Right cardiac atrium (tissue), 5 donors: ENCODE results near the gene OR8B8. TPM values are rescaled to one million over a fixed set of nuclear protein-coding genes. Genes with fewer than 3 reads are reported as not detected.
A peak's percentile ranks its signal among the peaks of the same experiment; 100 is the strongest.

Experiments used
- ATAC-seq, 2 donors: fragments of 200-7000 bp; cut with Tn5 transposase; one replicate each; pipeline versions ENCODE4 v1.8.0 to v1.9.1; 2020; ENCODE audit warnings: moderate library complexity in 2 of 2, mild to moderate bottlenecking in 1 of 2
- DNase-seq, 3 donors: peaks; one replicate each; pipeline ENCODE4 v3.0.0-alpha.2; 2020
- H3K27ac ChIP-seq: one replicate; pipeline ENCODE4 v1.5.1; 2013; ENCODE audit warnings: mild to moderate bottlenecking, low read length, control low read depth, moderate library complexity
- H3K27me3 ChIP-seq: one replicate; pipeline ENCODE4 v1.6.1; 2013; ENCODE audit not compliant: control insufficient read depth, insufficient read depth
- H3K4me1 ChIP-seq: one replicate; pipeline ENCODE4 v1.6.1; 2013; ENCODE audit warnings: low read length; ENCODE audit not compliant: control insufficient read depth, insufficient read depth
- H3K4me3 ChIP-seq: one replicate; pipeline ENCODE4 v1.5.1; 2013; ENCODE audit warnings: low read length, control low read depth
- H3K9me3 ChIP-seq: one replicate; pipeline ENCODE4 v1.6.1; 2013; ENCODE audit warnings: low read length; ENCODE audit not compliant: control insufficient read depth
- WGBS: extraction: QIAGEN DNeasy Blood & Tissue Kit; methylation state at CpG from one replicate; pipeline ENCODE4 v1.1.7; 2013; 5-methylcytosine and 5-hydroxymethylcytosine counted together
- intact Hi-C, 4 donors: fragments of 100-400 bp; cut with DNase I; formaldehyde crosslinking; loops; one replicate each; pipeline versions ENCODE4 v1.11.0 to v1.14.0; 2022 to 2023
- long read RNA-seq, 4 donors: library from polyadenylated mRNA; unstranded; transcript quantifications; one replicate each; pipeline ENCODE4 v2.0.0, GENCODE V29; 2020 to 2021
- polyA plus RNA-seq: library from polyadenylated mRNA; stranded (reverse); fragments of 200-250 nt; gene quantifications from one replicate; pipeline ENCODE4 v1.2.3, GENCODE V29; 2013
- total RNA-seq, 4 donors: library from RNA; stranded (reverse); fragmentation: NEBNext Ultra II Directional; extraction: Animal tissue kit (Norgen Biotek cat#: 25700); gene quantifications; one replicate each; pipeline ENCODE4 v1.2.1, GENCODE V29; 2021
- donor health status: healthy with polysubstance abuse.
- donor health status: DM: no; HTN: yes; CAD: no.
- donor health status: DM: no; HTN: no; CAD: no.
- donor health status: DM: no; HTN: yes; CAD: no; lungs with severe emphysema.
- donor health status: DM: yes; HTN: yes; CAD: no.

The OR8B8 gene, protein sequence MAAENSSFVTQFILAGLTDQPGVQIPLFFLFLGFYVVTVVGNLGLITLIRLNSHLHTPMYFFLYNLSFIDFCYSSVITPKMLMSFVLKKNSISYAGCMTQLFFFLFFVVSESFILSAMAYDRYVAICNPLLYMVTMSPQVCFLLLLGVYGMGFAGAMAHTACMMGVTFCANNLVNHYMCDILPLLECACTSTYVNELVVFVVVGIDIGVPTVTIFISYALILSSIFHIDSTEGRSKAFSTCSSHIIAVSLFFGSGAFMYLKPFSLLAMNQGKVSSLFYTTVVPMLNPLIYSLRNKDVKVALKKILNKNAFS
- total RNA-seq, result under 1 TPM in 2 of 4 donors, not detected in 2; 0.06 to 0.20 TPM
- not detected for polyA plus RNA-seq
- long read RNA-seq, donor 1, result 0 reads
- long read RNA-seq, donor 2, result 0 reads
- long read RNA-seq, donor 3, result 0 reads
- long read RNA-seq, donor 4, result 0 reads

GRCh38 chr11:124445646-124446150 is at the start of gene OR8B8:
Gene OR8B8 (minus strand): TSS chr11:124445696. CDS start chr11:124441085, 4,611 bp downstream.
- no peak within 1 kb of the TSS for H3K4me3 ChIP-seq
- intact Hi-C loops, result no loop called here

DNA sequence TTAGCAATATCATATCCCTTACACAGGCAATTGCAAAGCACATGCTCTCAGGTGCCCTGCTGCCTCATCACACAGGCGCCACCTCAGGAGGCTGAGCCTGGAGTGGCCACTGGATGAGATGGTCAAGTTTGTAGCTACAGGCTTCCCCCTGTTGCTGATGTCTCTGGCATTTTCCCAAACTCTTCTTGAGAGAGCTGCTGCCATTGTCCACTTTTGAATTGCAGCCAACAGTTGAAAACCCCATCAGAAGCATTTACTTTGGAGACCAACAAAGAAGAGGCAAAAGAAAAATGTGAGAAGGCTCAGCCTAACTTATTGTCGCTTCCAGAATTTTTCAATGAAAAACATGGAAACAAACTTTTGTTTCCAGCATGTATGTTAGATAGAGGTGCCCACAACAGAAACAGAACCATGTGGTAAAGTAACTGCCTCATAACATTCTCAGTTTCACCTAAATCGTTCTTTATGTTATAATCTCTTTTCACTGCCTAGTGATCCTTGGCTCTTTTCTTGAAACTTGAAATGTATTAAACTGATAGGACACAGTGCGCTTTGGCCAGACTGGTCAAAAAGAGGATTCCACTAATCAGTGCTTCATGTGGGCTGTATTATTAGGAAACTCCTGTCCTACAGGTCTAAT is 47.6 kb upstream of the OR8B8 start:
- WGBS, result 75% methylated on average over 4 of the region's 4 CpGs
- no peak for ATAC-seq
- H3K27ac ChIP-seq, result no peak overlapping the region

More at GRCh38 chr11:124445646-124446150, at the start of gene OR8B8:
- no peaks in the 10 kb centered on the region for H3K4me1 ChIP-seq
- ATAC-seq (no peak), DNase-seq (no peak)
- H3K9me3 ChIP-seq, result no peaks in the 10 kb centered on the region
- H3K27me3 ChIP-seq, result no peaks in the 10 kb centered on the region
- H3K27ac ChIP-seq, result no peak within 1 kb of the TSS
- WGBS, result 97% methylated on average over 1 of the region's 1 CpG

DNA sequence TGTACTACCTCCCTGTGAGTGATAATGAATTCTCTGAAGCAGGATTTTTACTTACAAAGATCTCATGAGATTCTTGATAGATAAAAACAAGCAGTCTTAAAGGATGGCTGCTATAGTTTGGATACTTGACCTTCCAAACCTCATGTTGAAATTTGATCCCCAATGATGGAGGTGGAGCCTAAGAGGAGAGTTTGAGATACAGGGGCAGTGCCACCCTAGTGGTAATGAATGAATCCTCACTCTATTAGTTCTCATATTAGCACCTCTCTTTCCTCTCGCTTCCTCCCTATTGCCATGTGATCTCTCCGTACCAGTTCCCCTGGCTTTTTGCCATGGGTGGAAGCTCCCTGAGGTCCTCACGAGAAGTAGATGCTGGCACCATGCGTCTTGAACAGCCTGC is 37.9 kb upstream of the OR8B8 start:
- Histone ChIP-seq H3K27me3 (no peaks in the 10 kb centered on the region), H3K27ac (no peak overlapping the region), H3K4me3 (no peak overlapping the region), H3K4me1 (no peaks in the 10 kb centered on the region), H3K9me3 (no peaks in the 10 kb centered on the region)
- intact Hi-C loops, result no loop called here
- 50% methylated on average over 4 of the region's 4 CpGs for WGBS
- DNase-seq, result peak in 1 of 3 donors; percentile 25
- no peak for ATAC-seq

More for the DNA sequence above, 47.6 kb upstream of the OR8B8 start:
- H3K27me3 ChIP-seq, result no peaks in the 10 kb centered on the region
- intact Hi-C loops, result no loop called here
- DNase-seq, result no peak
- H3K4me3 ChIP-seq, result no peak overlapping the region
- H3K9me3 ChIP-seq, result no peaks in the 10 kb centered on the region
- no peaks in the 10 kb centered on the region for H3K4me1 ChIP-seq

DNA sequence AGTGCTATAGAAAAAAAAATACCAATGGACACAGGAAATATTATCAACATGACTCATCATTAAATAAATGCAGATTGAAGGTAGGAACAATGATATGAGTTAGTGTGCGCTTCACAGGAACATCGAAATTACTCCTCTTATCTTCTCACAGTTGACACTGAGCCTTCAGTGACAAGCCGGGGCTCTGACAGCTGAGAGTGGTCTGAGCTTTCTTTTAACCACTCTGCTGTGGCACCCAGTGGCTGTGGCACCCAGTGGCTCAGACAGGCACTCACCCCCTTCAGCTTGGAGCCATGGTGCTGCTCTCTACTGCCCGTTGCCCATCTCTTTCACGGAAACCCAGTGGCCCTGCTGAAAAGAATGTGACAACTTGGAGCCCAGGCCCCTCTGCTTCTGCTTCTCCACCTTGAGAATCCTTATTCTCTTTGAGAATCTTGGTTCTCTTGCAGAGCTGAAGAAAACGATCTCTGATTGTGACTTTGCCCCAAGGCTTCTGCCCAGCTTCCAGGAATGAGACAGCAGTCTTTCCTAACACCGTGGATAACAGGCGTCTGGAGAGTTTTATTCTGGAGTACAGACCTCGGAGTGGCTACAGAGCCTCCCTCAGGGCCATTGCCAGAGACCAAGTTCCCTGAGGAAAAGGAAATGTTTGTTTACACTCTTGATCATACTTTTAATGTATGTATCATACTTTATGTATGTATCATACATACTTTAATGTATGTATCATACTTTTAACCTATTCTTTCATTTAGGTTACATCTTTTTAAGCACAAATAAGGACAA is 37.1 kb upstream of the OR8B8 start:
- intact Hi-C loops, result no loop called here
- 40% methylated on average over 9 of the region's 9 CpGs for WGBS
- no peaks in the 10 kb centered on the region for H3K4me1 ChIP-seq
- peak overlapping the region; percentile 59 for H3K27ac ChIP-seq
- no peaks in the 10 kb centered on the region for H3K9me3 ChIP-seq
- peak; percentile 92 to 94 for ATAC-seq
- DNase-seq, result peak; percentile 54 to 78 (median 73)
- H3K27me3 ChIP-seq, result no peaks in the 10 kb centered on the region
- no peak overlapping the region for H3K4me3 ChIP-seq

GRCh38 chr11:124481365-124482323 is 36.1 kb upstream of the OR8B8 start:
- WGBS, result 20% methylated on average over 20 of the region's 20 CpGs
- Histone ChIP-seq H3K27me3 (no peaks in the 10 kb centered on the region), H3K4me1 (no peaks in the 10 kb centered on the region), H3K9me3 (no peaks in the 10 kb centered on the region), H3K4me3 (peak overlapping the region; percentile 63), H3K27ac (peak overlapping the region; percentile 56)
- intact Hi-C loops, result no loop called here
- peak; percentile 43 to 74 (median 52) for DNase-seq
- ATAC-seq, result peak; percentile 83 to 92

- no peak for ATAC-seq
- no peak for DNase-seq
- H3K4me1 ChIP-seq, result no peaks in the 10 kb centered on the region
- no peaks in the 10 kb centered on the region for H3K9me3 ChIP-seq
- no peak overlapping the region for H3K4me3 ChIP-seq
- intact Hi-C loops, result no loop called here
- 81% methylated on average over 3 of the region's 3 CpGs for WGBS
- no peak overlapping the region for H3K27ac ChIP-seq
- no peaks in the 10 kb centered on the region for H3K27me3 ChIP-seq
These were observed 34.1 kb upstream of the OR8B8 start for GRCh38 chr11:124479561-124479960.

GRCh38 chr11:124475265-124475664 is 29.8 kb upstream of the OR8B8 start:
- DNase-seq (no peak), ATAC-seq (no peak)
- no peak overlapping the region for H3K4me3 ChIP-seq
- H3K9me3 ChIP-seq, result no peaks in the 10 kb centered on the region
- H3K4me1 ChIP-seq, result peaks cover 6% of the 10 kb centered on the region
- 76% methylated on average over 2 of the region's 2 CpGs for WGBS
- intact Hi-C loops, result no loop called here
- no peak overlapping the region for H3K27ac ChIP-seq
- H3K27me3 ChIP-seq, result no peaks in the 10 kb centered on the region

DNA sequence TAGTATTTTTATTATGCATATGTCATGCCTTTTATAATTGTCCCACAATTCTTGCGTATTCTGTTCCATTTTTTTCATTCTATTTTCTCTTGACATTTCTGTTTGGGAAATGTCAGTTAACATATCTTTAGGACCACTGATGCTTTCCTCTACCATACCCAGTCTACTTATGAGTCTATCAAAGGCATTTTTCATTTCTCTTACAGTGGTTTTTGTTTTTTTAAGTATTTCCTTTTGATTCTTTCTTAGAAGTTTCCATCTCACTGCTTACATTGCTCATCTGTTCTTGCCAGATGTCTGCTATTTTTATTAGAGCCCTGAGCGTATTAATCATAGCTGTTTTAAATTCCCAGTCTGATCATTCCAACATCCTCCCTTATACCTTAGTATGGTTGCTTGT is 29.3 kb upstream of the OR8B8 start:
- DNase-seq, result no peak
- Histone ChIP-seq H3K27me3 (no peaks in the 10 kb centered on the region), H3K4me1 (peaks cover 6% of the 10 kb centered on the region), H3K27ac (no peak overlapping the region), H3K4me3 (no peak overlapping the region), H3K9me3 (no peaks in the 10 kb centered on the region)
- no peak for ATAC-seq
- intact Hi-C loops, result no loop called here
- 92% methylated on average over 2 of the region's 2 CpGs for WGBS

- peaks cover 6% of the 10 kb centered on the region for H3K4me1 ChIP-seq
- H3K4me3 ChIP-seq, result no peak overlapping the region
- ATAC-seq, result no peak
- no peaks in the 10 kb centered on the region for H3K27me3 ChIP-seq
- 86% methylated on average over 1 of the region's 1 CpG for WGBS
- DNase-seq, result no peak
- intact Hi-C loops, result no loop called here
- H3K9me3 ChIP-seq, result no peaks in the 10 kb centered on the region
- H3K27ac ChIP-seq, result no peak overlapping the region
These were observed 28.6 kb upstream of the OR8B8 start for GRCh38 chr11:124474079-124474478.

DNA sequence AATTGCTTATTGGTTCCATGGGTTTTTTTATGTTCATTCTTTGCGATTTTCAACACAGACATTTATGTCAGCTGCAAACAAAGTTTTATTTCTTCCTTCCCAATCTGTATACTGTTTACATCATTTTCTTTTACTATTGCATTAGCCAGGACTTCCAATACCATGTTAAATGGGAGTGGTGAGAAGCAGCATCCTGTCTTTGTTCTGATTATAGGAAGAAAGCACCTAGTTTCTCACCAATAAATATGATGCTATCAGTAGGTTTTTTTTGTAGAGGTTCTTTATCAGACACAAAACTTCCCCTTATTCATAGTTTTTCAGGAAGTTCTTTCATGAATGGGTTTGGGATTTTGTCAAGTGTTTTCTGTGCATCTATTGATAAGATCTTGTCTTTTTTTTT is 28.0 kb upstream of the OR8B8 start:
- H3K27ac ChIP-seq, result no peak overlapping the region
- H3K27me3 ChIP-seq, result no peaks in the 10 kb centered on the region
- ATAC-seq (no peak), DNase-seq (no peak)
- 63% methylated on average over 1 of the region's 1 CpG for WGBS
- peaks cover 6% of the 10 kb centered on the region for H3K4me1 ChIP-seq
- H3K9me3 ChIP-seq, result no peaks in the 10 kb centered on the region
- H3K4me3 ChIP-seq, result no peak overlapping the region
- intact Hi-C loops, result no loop called here
